Osteocyte (in vitro differentiated cells): Measurements from ENCODE around the gene CHKB. TPM values are rescaled to one million over a fixed set of nuclear protein-coding genes. Genes with fewer than 3 reads are reported as not detected.

Experiments
- DNase-seq: peaks from one replicate; pipeline ENCODE4 v3.0.0; 2021; ENCODE audit warnings: mixed read lengths; ENCODE audit not compliant: unreplicated experiment; ENCODE audit errors: extremely low spot score
- H3K27ac Mint-ChIP-seq: one replicate; pipeline ENCODE4 v1.8.0; 2021; ENCODE audit warnings: mild to moderate bottlenecking, mixed read lengths; ENCODE audit not compliant: unreplicated experiment
- H3K27me3 Mint-ChIP-seq: one replicate; pipeline ENCODE4 v1.8.0; 2021; ENCODE audit warnings: mixed read lengths; ENCODE audit not compliant: unreplicated experiment
- H3K36me3 Mint-ChIP-seq: one replicate; pipeline ENCODE4 v1.8.0; 2021; ENCODE audit warnings: mixed read lengths; ENCODE audit not compliant: unreplicated experiment
- H3K4me1 Mint-ChIP-seq: one replicate; pipeline ENCODE4 v1.8.0; 2021; ENCODE audit warnings: mixed read lengths; ENCODE audit not compliant: unreplicated experiment
- H3K4me3 Mint-ChIP-seq: one replicate; pipeline ENCODE4 v1.8.0; 2021; ENCODE audit warnings: mild to moderate bottlenecking, moderate library complexity, mixed read lengths; ENCODE audit not compliant: unreplicated experiment
- H3K9me3 Mint-ChIP-seq: one replicate; pipeline ENCODE4 v1.8.0; 2021; ENCODE audit warnings: mixed read lengths; ENCODE audit not compliant: unreplicated experiment
- CTCF ChIP-seq: fragments of 200-600 bp; sonication (generic); IDR thresholded peaks from 2 replicates; pipeline ENCODE4 v1.5.0; 2021; ENCODE audit warnings: antibody characterized with exemption, mild to moderate bottlenecking, moderate library complexity
- total RNA-seq: library from RNA; stranded (reverse); gene quantifications from 2 replicates; pipeline ENCODE4 v1.2.1, GENCODE V29; 2021

Gene CHKB
- total RNA-seq, 1 donor from 2014 or later = 79.9 TPM

GRCh38 chr22:50532824-50533796 is 49.5 kb downstream of the CHKB start:
- no peak for TF ChIP-seq CTCF
- Mint-ChIP-seq H3K4me3 (peak overlapping the region; percentile 57), H3K9me3 (no peaks in the 10 kb centered on the region), H3K36me3 (no peaks in the 10 kb centered on the region), H3K27me3 (peaks cover 17% of the 10 kb centered on the region), H3K27ac (no peak overlapping the region), H3K4me1 (peaks cover 3% of the 10 kb centered on the region)
- DNase-seq = no peak

- Mint-ChIP-seq H3K27ac (no peak overlapping the region), H3K27me3 (peaks cover 17% of the 10 kb centered on the region), H3K36me3 (no peaks in the 10 kb centered on the region), H3K4me1 (peaks cover 11% of the 10 kb centered on the region), H3K4me3 (peak overlapping the region; percentile 71), H3K9me3 (no peaks in the 10 kb centered on the region)
- DNase-seq = peak; percentile 86
- TF ChIP-seq CTCF = no peak
Observed at GRCh38 chr22:50531962-50532674, 50.5 kb downstream of the CHKB start.

GRCh38 chr22:50531546-50531961 is 51.1 kb downstream of the CHKB start:
- no peaks in the 10 kb centered on the region for H3K9me3 Mint-ChIP-seq
- H3K4me1 Mint-ChIP-seq = peaks cover 17% of the 10 kb centered on the region
- H3K27me3 Mint-ChIP-seq = peaks cover 17% of the 10 kb centered on the region
- TF ChIP-seq CTCF = no peak
- peak overlapping the region; percentile 71 for H3K4me3 Mint-ChIP-seq
- H3K27ac Mint-ChIP-seq = no peak overlapping the region
- no peaks in the 10 kb centered on the region for H3K36me3 Mint-ChIP-seq
- DNase-seq = no peak

GRCh38 chr22:50530877-50531545 is 51.6 kb downstream of the CHKB start:
- no peak for TF ChIP-seq CTCF
- H3K27ac Mint-ChIP-seq = peak overlapping the region; percentile 59
- H3K4me3 Mint-ChIP-seq = peak overlapping the region; percentile 71
- peaks cover 17% of the 10 kb centered on the region for H3K27me3 Mint-ChIP-seq
- peak; percentile 86 for DNase-seq
- no peaks in the 10 kb centered on the region for H3K36me3 Mint-ChIP-seq
- no peaks in the 10 kb centered on the region for H3K9me3 Mint-ChIP-seq
- H3K4me1 Mint-ChIP-seq = peaks cover 17% of the 10 kb centered on the region
